Measurements from ENCODE around the gene ARHGEF25.
A peak's percentile ranks its signal among the peaks of the same experiment; 100 is the strongest.
"Not testable (repeated sequence)": the region's sequence is repeated elsewhere in the genome, so short reads cannot be mapped to it uniquely, and the experiment has no call there.

The ARHGEF25 gene

DNA sequence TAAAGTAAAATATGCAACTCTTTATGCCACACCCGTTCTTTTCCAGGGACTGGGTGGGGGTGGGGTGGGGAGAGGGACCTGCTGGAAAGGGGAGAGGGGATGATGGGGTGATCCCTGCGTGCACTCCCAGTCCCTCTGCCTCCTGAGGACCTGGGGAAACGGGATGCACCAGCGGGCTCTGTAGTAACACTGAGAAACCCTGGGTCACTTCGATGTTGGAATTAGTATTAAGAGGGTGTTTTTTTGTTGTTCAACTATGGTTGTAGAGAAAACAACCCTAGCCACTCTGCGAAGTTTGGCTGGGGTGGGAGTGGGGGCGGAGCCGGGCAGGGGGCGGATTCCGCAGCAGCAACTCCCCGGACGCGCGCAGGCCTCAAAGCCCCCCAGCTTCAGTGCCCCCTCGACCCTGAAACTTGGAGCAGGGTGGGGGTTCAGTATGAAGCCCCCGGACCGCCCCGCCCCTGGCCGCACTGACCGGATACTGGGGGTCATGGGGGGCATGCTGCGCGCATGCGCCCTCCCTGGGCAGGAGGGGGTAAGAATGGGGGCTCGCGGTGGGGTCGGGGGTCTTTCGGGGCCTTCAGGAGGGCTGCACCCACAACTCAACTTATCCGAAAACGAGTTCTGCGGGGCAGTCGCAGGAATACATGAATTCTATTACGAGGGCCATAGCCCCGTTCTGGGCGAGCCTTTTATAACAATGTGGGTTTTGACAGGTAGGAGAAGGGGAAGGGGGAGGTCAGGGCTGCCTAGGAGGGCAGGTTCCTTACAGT lies 1.3 kb upstream of the ARHGEF25 start:
- DNase-seq, result no peak

DNA sequence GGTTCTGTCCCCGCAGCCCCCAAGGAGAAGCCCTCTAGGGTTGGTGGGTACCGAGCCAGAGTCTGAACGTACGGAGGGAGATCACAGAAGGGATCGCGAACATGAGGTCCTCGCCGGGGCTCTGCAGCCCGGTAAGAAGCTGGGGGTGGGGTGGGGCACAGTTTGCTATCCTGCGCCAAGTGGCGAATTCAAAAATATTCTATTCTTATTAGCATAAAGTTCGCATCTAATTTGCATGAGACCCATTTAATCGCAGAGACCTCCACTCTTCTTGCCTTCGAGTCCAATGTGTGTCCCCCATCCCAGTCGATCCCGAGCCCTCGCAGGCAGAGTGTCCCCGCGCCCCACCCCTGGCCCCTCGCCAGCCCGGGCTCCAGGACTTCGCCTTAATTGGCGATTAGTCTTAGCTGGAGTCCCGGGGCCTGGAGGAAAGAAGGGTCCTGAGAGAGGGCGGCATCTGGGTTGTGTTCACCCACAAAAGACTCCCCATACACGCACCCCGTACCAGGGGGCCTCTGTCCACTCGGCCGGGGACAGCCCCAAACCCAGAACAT lies 604 bp upstream of the ARHGEF25 start:
- DNase-seq, result no peak

GRCh38 chr12:57611827-57612710 lies 834 bp downstream of the ARHGEF25 start:
- DNase-seq, result no peak

DNA sequence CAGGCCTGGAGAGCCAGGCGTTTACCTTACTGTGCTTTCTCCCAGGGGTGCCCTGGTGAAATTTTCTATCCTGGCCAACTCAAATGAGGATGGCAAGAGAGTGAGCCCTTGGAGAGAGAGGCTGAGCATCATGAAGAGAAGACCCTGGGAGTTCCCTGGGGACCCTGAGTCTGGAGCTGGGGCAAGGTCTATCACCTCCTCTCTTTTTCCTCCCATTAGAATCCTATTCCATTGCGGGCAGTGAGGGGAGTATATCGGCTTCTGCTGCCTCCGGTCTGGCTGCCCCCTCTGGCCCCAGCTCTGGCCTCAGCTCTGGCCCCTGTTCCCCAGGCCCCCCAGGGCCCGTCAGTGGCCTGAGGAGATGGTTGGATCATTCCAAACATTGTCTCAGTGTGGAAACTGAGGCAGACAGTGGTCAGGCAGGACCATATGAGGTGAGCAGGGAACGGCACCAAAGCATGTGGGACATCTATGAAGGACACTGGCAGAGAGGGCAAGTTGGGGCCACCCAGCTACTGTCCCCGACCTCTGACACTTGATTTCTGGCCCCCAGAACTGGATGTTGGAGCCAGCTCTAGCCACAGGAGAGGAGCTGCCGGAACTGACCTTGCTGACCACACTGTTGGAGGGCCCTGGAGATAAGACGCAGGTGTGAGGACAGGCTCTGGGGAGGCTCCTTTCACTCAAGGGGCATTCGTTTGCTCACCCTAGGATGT lies 1.6 kb downstream of the ARHGEF25 start:
- no peak for DNase-seq

DNA sequence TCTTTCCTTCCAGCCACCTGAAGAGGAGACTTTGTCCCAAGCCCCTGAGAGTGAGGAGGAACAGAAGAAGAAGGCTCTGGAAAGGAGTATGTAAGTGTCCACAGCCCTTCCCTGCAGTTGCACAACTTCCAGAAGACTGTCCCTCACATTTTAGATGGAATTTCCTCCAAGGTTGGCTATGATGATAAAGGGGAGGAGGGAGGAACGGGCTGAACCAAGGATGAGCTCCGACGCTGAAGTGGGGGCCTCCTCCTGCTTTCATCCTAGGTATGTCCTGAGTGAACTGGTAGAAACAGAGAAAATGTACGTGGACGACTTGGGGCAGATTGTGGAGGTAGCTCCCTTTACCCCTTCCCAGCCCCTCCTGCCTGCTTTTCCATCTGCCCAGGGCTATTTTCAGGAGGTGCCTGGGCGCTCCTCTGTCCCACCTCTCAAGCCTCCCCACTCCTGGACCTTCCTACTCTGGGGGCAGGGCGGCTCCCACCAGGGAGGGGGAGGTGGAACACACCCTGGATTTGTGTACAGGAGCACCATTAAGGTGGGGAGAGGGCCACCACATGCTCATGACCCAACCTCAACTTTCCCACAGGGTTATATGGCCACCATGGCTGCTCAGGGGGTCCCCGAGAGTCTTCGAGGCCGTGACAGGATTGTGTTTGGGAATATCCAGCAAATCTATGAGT lies 2.3 kb downstream of the ARHGEF25 start:
- no peak for DNase-seq

DNA sequence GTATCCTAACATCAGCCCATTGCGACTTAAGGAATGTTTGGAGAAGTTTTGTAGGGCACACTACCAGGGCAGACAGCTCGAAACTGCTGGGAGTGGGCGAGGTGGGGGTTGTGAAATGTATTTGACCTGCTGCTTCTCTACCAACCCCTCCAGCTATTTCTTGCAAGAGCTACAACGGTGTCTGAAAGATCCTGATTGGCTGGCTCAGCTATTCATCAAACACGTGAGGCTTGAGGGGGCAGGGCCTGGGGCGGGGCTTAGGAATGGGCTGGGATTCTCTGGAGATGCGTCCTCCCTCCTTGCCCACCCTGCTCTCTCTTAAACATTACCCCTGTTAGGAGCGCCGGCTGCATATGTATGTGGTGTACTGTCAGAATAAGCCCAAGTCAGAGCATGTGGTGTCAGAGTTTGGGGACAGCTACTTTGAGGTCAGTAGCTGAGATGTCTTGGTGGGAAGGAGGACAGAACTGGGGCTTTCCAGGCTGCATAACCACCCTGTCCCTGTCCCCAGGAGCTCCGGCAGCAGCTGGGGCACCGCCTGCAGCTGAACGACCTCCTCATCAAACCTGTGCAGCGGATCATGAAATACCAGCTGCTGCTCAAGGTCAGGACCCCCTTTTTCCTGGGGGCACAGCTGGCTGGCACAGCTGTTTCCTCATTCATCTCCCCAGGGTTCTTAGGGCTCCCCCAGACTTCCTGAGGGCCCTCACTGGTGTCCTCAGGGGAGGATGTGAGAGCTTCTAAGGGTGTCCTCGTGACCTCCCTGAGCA lies 3.1 kb downstream of the ARHGEF25 start:
- no peak for DNase-seq

GRCh38 chr12:57614948-57615500 lies 3.8 kb downstream of the ARHGEF25 start:
- no peak for DNase-seq

DNA sequence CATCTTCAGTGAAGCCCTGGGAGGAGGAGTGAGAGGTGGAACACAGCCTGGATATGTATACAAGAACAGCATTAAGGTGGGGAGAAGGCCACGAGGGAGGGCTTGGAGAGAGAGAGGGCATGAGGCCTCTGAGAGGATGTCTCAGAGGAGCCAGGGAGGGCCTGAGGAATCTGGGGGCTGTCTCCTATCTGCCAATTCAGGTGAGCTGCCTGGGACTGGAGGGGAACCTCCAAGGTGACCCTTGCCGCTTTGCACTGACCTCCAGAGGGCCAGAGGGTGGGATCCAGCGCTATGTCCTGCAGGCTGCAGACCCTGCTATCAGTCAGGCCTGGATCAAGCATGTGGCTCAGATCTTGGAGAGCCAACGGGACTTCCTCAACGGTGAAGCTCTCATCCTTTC lies 4.4 kb downstream of the ARHGEF25 start:
- DNase-seq, result no peak

DNA sequence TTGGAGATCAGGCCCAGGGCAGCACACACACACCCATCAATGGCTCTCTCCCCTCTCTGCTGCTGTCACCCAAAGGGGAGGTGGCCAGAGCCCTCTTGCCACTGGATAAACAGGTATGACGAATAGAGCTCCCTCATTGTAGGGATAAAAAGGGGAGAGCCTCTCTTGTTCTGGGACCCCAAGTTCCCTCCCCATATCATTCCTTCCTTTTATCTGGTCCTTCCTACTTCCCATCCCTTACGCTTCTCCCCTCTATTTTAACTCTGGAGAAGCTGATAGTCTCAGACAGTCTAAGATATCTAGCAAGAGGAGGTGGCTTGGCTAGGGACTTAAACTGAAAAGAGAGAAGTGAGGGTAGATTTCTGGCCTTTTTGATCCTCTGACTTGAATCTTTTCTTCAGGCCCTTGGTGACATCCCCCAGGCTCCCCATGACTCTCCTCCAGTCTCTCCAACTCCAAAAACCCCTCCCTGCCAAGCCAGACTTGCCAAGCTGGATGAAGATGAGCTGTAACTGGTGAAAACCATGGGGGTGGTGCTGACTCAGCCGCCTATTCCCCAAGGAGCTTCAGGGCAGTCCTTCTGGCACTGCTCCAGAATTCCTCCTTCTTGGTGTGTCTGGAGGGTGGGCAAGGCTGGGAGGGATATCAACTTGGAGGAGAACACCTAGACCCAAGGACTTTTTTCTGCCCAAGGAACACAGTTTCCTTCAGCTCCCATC lies 5.3 kb downstream of the ARHGEF25 start:
- no peak for DNase-seq

- DNase-seq, result no peak
Measured at GRCh38 chr12:57617942-57618341, 6.7 kb downstream of the ARHGEF25 start.

- DNase-seq, result not testable (repeated sequence)
Measured at GRCh38 chr12:57618431-57618830, 7.2 kb downstream of the ARHGEF25 start.

GRCh38 chr12:57618966-57619433 lies 7.8 kb downstream of the ARHGEF25 start:
- no peak for DNase-seq

DNA sequence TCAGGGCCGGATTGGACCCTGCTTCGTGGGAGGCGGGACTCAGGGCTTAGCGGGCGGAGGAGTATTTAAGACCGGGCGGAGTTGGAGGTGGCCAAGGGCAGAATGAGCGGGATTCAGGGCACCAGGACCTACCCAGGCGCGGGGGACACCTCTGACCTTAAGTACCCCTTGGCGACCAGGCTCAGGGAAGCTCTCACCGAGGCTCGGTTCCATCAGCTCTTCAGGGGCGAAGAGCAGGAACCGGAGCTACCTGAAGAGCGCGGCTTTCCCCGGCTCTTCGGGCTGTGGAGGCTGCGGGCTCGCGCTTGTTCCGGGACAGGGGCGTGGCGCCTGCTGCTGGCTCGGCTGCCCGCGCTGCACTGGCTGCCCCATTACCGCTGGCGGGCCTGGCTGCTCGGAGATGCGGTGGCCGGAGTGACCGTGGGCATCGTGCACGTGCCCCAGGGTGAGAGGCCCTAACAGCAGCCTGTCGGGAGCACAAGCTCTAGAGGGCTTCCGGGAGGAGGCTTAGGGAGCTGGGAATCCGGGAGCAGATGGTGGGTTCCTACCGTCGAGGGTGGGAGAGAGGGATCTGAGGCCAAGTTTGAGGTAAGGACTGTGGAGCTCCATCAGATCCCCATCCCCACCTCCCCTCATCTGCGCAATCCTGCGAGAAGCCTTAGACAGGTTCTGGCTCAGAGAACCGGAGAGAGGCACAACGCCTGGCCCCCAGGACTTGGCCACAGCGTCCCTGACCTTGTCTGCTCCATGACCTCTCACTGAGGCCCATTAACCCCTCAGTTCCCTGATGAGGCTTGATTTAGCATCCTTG lies 8.4 kb downstream of the ARHGEF25 start:
- DNase-seq, result no peak

DNA sequence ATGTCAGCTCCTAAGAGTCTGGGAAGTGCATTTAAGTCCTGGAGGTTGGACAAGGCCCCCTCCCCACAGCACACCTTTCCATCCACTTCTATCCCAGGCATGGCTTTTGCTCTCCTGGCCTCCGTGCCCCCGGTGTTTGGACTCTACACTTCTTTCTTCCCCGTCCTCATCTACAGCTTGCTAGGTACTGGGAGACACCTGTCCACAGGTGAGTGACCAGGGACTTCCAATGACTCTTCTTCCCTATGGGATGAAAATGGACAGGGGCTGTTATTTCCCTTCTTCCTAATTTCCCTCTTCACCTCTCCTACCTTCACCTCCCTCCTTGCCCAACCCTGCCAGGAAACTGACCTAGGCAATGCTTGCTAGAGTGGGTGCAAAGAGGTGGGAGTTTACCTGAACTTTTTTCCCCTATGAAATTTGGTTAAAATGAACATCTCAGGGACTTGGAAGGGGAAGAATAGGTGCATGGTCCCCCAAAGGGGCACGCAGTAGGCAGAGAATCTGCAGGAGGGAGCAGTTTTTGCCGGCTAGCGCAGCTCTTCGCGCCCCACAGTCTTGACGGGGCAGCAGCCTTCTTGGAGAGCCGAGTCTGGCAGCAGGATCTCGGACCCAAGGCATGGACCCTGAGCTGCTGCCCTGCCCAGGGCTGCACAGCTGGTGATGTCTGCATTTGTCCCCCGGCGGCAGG lies 9.2 kb downstream of the ARHGEF25 start:
- DNase-seq, result no peak

DNA sequence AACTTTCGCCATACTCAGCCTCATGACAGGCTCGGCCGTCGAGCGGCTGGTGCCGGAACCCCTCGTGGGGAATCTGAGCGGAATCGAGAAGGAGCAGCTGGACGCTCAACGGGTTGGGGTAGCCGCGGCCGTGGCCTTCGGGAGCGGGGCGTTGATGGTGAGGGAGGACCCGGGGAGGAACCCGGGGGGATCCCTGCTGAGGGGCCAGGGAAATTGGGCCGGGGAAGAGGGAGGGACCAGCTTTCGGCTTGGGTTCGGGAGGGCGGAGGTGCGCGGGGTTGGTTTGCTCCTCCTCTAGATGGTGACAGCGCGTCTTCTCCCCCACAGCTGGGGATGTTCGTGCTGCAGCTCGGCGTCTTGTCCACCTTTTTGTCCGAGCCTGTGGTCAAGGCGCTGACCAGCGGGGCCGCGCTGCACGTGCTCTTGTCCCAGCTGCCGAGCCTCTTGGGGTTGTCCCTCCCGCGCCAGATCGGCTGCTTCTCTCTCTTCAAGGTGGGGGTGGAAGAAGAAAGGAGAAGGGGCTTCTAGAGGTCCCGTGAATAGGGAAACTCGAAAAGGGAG lies 9.8 kb downstream of the ARHGEF25 start:
- DNase-seq, result peak; percentile 8

- DNase-seq, result peak; percentile 61
Measured at GRCh38 chr12:57621497-57622292, 10.5 kb downstream of the ARHGEF25 start.
